ENCODE data around the gene AVEN.

The AVEN gene

GRCh38 chr15:33964665-33965040 lies 74.4 kb downstream of the AVEN start:
- no peak for TF ChIP-seq CTCF (IDR thresholded peaks at IDR 0.05; ENCODE audit: extremely low read depth, insufficient read depth, missing control alignments)
- in situ Hi-C loops (cut with MboI; ENCODE audit: low pct_unique_long_range_greater_than_20kb, low sequenced_read_pairs, unreplicated experiment) = loop anchor here (10.0 kb wide), 1 partner anchor 230 kb away; no protein-coding TSS in a partner anchor

GRCh38 chr15:33963831-33964664 lies 75.0 kb downstream of the AVEN start:
- in situ Hi-C loops (cut with MboI; ENCODE audit: low pct_unique_long_range_greater_than_20kb, low sequenced_read_pairs, unreplicated experiment) = loop anchor here (10.0 kb wide), 1 partner anchor 229 kb away; no protein-coding TSS in a partner anchor
- peak; percentile 28 for DNase-seq (ENCODE audit: low spot score)
- TF ChIP-seq CTCF (IDR thresholded peaks at IDR 0.05; ENCODE audit: extremely low read depth, insufficient read depth, missing control alignments) = peak; percentile 75

More at GRCh38 chr15:33964665-33965040, 74.4 kb downstream of the AVEN start:
- no peak for DNase-seq (ENCODE audit: low spot score)

DNA sequence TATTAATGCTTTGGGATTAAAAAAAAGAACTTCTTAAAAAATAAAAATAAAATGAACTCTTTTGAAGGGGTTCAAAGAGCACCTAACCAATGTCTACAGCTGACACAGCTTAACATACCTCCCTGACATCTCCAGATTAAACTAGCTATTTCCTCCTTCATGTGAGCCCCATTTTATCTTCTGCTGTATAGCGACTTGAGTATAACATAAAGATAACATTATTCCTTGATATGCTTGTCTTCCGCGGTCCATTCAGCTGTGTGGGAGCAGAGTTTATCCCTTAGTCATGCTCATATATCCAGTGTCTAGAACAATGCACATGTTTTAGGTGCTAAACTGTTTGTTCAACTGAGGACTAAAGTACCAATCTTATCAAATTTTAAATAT lies 78.5 kb downstream of the AVEN start:
- no peak for DNase-seq (ENCODE audit: low spot score)
- TF ChIP-seq CTCF (IDR thresholded peaks at IDR 0.05; ENCODE audit: extremely low read depth, insufficient read depth, missing control alignments) = no peak
- in situ Hi-C loops (cut with MboI; ENCODE audit: low pct_unique_long_range_greater_than_20kb, low sequenced_read_pairs, unreplicated experiment) = loop anchor here (10.0 kb wide), 1 partner anchor 226 kb away; no protein-coding TSS in a partner anchor

DNA sequence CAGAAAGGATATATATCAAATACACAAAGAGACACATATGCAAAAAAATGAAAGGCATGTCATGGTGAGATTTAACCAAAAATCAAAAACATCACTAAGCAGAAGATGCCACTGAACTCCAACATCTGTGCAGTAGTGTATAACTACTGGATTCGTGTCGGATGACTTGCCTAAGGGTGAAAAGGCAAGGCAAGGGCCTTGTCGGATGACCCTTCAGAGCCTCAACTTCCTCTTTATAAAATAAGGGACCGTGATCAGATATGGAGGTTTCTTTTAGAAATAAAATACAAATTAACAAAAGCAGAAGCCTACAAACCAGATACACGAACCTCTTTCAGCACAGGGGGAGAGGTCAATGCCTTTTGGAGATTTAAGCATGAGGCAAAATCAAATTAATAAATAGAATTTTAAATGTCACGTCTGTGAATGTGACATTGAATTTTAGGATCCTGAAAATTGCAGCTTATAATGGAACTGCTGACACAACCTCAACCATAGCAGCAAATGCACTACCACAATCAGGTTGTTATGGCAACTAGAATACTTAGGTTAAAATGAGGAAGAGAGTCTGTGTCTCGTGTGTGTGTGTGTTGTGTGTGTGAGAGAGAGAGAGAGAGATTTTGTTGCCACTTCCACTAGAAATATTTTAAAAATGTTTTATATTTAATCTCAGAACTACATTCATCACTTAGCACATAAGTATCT lies 79.0 kb downstream of the AVEN start:
- DNase-seq (ENCODE audit: low spot score) = no peak
- in situ Hi-C loops (cut with MboI; ENCODE audit: low pct_unique_long_range_greater_than_20kb, low sequenced_read_pairs, unreplicated experiment) = loop anchor here (10.0 kb wide), 1 partner anchor 225 kb away; no protein-coding TSS in a partner anchor

DNA sequence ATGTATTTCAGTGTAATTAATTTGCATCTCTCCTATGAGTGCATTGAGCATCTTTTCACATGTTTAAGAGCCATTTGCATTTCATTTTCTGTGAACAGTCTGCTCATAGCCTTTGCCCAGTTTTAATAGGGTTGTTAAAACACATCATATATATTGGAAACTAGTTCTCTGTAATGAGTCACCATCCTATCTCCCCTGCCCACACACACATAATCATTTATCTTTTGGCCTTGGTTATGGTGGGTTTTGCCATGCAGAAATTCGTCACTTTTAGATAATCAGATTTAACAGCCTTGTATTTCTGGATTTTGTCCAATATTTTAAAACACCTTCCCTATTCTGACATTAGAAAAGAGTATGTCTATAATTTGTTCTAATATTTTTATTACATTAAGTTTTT lies 82.6 kb downstream of the AVEN start:
- no peak for DNase-seq (ENCODE audit: low spot score)
- no peak for TF ChIP-seq CTCF (IDR thresholded peaks at IDR 0.05; ENCODE audit: extremely low read depth, insufficient read depth, missing control alignments)
- in situ Hi-C loops (cut with MboI; ENCODE audit: low pct_unique_long_range_greater_than_20kb, low sequenced_read_pairs, unreplicated experiment) = no loop called here

More for the DNA sequence above, 79.0 kb downstream of the AVEN start:
- TF ChIP-seq CTCF (IDR thresholded peaks at IDR 0.05; ENCODE audit: extremely low read depth, insufficient read depth, missing control alignments) = no peak

DNA sequence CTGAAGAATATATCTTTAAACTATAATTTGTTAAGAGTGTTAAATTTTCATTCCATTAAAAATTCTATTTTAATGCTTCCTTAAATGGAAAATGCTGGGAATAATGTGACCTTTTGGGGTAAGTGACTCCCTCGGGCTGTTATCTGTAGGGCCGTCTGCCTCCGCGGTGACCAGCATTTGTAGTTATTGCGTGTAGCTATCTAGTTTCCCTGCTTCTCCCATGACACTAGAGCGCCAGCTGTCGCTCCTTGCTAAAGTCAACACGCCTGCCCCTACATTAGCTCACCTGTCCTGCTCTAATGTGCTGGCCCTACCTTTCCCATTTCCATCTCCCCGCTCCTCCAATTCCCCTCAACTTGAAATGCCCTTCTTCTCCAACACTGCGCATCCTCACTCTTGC lies 83.1 kb downstream of the AVEN start:
- DNase-seq (ENCODE audit: low spot score) = no peak
- TF ChIP-seq CTCF (IDR thresholded peaks at IDR 0.05; ENCODE audit: extremely low read depth, insufficient read depth, missing control alignments) = no peak
- in situ Hi-C loops (cut with MboI; ENCODE audit: low pct_unique_long_range_greater_than_20kb, low sequenced_read_pairs, unreplicated experiment) = no loop called here

All from GM13977 (cell line).